Urothelium cell line (cell line): ENCODE data around the gene GSTA5.
"Not testable (repeated sequence)": the region's sequence is repeated elsewhere in the genome, so short reads cannot be mapped to it uniquely, and the experiment has no call there.

ENCODE experiments used
- DNase-seq: peaks from one replicate; pipeline ENCODE4 v3.0.0; 2011; ENCODE audit warnings: low spot score, mixed read lengths
- FAIRE-seq: peaks from 2 replicates; lab custom pipeline; 2011; peaks lifted over from hg19 to GRCh38; lab: Jason Lieb, UNC

Gene GSTA5

GRCh38 chr6:52799272-52799671, 41.3 kb downstream of the GSTA5 start:
- DNase-seq, FAIRE-seq: not testable (repeated sequence)

GRCh38 chr6:52794366-52794765, 46.2 kb downstream of the GSTA5 start:
- not testable (repeated sequence) for DNase-seq, FAIRE-seq

- DNase-seq (no peak), FAIRE-seq (no peak)
Measured at GRCh38 chr6:52790861-52791260, 49.8 kb downstream of the GSTA5 start.

GRCh38 chr6:52789658-52790057, 51.0 kb downstream of the GSTA5 start:
- not testable (repeated sequence) for FAIRE-seq, DNase-seq

GRCh38 chr6:52788478-52788877, 52.1 kb downstream of the GSTA5 start:
- no peak for DNase-seq
- FAIRE-seq, result no peak

- DNase-seq (no peak), FAIRE-seq (no peak)
Measured at GRCh38 chr6:52787917-52788316, 52.7 kb downstream of the GSTA5 start.

- no peak for DNase-seq
- FAIRE-seq, result no peak
Measured at GRCh38 chr6:52786249-52786956, 54.2 kb downstream of the GSTA5 start.

- not testable (repeated sequence) for DNase-seq
Measured at GRCh38 chr6:52782696-52783274, 57.8 kb downstream of the GSTA5 start.

GRCh38 chr6:52782209-52782608, 58.4 kb downstream of the GSTA5 start:
- not testable (repeated sequence) for DNase-seq, FAIRE-seq

More at GRCh38 chr6:52782696-52783274, 57.8 kb downstream of the GSTA5 start:
- FAIRE-seq, result not testable (repeated sequence)
